Transverse colon (tissue), 4 donors: ENCODE measurements around the gene DNAJC11.

Experiments used
- EP300 ChIP-seq: sonication (generic); formaldehyde crosslinking; IDR thresholded peaks from one replicate; pipeline ENCODE4 v1.6.1; 2017; ENCODE audit warnings: antibody characterized with exemption, low read depth
- POLR2A ChIP-seq: fragments of 450-650 bp; IDR thresholded peaks from one replicate; pipeline ENCODE4 v1.6.1; 2016; ENCODE audit warnings: antibody characterized with exemption, mild to moderate bottlenecking, moderate library complexity
- POLR2AphosphoS5 ChIP-seq, 3 donors: sonication (generic); formaldehyde crosslinking; IDR thresholded peaks; one replicate each; pipeline ENCODE4 v1.6.1; 2016; ENCODE audit warnings: antibody characterized with exemption in 3 of 3
- TF ChIP-seq, protein P1 (sequence below), 5 experiments: fragments of 200-600 bp in 3 of 5; fragments of 450-650 bp in 2 of 5; sonication (generic) in 3 of 5; IDR thresholded peaks; 1 replicate in 2 of 5; 2 replicates in 3 of 5; pipeline ENCODE4 v1.5.1; 2016 to 2017; ENCODE audit warnings: antibody characterized with exemption in 5 of 5, inconsistent platforms in 3 of 5, mild to moderate bottlenecking in 2 of 5, moderate library complexity in 1 of 5

DNA sequence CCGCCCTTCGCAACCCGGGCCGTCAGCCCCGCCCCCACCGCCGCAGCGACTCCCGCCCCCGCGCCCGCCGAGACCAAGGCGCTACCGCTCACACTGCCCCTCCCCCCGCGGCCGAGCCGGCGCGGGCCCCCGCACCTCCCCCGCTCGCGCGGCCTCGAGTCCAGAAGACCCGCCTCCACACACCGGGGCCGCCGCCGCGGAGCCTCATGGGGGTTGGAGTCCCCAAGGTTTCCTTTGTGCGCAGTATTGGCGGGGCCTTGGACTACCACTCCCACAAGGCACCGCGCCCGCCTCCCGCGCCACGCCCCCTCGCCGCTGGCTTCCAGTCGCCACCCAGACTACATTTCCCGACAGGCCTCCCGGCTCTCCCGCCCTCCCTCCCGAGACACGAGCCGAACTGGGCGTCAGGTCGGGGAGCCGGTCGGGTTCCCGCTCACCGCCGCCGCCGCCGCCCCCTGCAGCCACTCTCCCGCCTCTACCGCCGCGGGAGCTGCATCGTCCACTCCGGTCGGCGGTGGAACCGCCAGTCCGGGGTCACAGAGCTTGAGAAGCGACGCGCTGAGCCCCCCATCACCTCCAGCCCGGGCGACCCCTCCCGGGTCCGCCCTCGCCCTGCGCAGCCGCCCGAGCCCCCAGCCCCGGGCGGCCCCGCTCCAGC lies 88.1 kb downstream of the DNAJC11 start, which contains the start of gene PHF13:
- TF ChIP-seq, protein P1, sequence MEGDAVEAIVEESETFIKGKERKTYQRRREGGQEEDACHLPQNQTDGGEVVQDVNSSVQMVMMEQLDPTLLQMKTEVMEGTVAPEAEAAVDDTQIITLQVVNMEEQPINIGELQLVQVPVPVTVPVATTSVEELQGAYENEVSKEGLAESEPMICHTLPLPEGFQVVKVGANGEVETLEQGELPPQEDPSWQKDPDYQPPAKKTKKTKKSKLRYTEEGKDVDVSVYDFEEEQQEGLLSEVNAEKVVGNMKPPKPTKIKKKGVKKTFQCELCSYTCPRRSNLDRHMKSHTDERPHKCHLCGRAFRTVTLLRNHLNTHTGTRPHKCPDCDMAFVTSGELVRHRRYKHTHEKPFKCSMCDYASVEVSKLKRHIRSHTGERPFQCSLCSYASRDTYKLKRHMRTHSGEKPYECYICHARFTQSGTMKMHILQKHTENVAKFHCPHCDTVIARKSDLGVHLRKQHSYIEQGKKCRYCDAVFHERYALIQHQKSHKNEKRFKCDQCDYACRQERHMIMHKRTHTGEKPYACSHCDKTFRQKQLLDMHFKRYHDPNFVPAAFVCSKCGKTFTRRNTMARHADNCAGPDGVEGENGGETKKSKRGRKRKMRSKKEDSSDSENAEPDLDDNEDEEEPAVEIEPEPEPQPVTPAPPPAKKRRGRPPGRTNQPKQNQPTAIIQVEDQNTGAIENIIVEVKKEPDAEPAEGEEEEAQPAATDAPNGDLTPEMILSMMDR (IDR thresholded peaks at IDR 0.05) = no peak
- TF ChIP-seq POLR2A (peak; percentile 56), POLR2AphosphoS5 (IDR thresholded peaks at IDR 0.05) (peak; percentile 61 to 84 (median 79)), EP300 (no peak)
